HG02610 (cell line): Measurements from ENCODE around the gene MACF1.
"Not testable (repeated sequence)": the region's sequence is repeated elsewhere in the genome, so short reads cannot be mapped to it uniquely, and the experiment has no call there.

Experiments used
- ATAC-seq: cut with Tn5 transposase; IDR thresholded peaks from one replicate; pipeline ENCODE4 v1.9.1; 2021; ENCODE audit warnings: mild to moderate bottlenecking, moderate library complexity; ENCODE audit not compliant: unreplicated experiment

Gene MACF1

GRCh38 chr1:39505289-39505688 lies 300.8 kb downstream of the MACF1 start:
- ATAC-seq, result no peak

- no peak for ATAC-seq
These were observed 302.9 kb downstream of the MACF1 start for GRCh38 chr1:39507230-39507928.

- ATAC-seq, result no peak
These were observed 303.8 kb downstream of the MACF1 start for GRCh38 chr1:39508266-39508665.

- peak; percentile 18 for ATAC-seq
These were observed 304.4 kb downstream of the MACF1 start for GRCh38 chr1:39508857-39509305.

GRCh38 chr1:39509360-39510009 lies 305.0 kb downstream of the MACF1 start:
- ATAC-seq, result peak; percentile 60

GRCh38 chr1:39510570-39511186 lies 306.2 kb downstream of the MACF1 start:
- not testable (repeated sequence) for ATAC-seq

GRCh38 chr1:39511477-39511876 lies 307.0 kb downstream of the MACF1 start:
- not testable (repeated sequence) for ATAC-seq

GRCh38 chr1:39512234-39512847 lies 307.8 kb downstream of the MACF1 start:
- not testable (repeated sequence) for ATAC-seq

GRCh38 chr1:39514710-39515124 lies 310.2 kb downstream of the MACF1 start:
- ATAC-seq, result not testable (repeated sequence)

- ATAC-seq, result not testable (repeated sequence)
These were observed 310.9 kb downstream of the MACF1 start for GRCh38 chr1:39515131-39516086.

- not testable (repeated sequence) for ATAC-seq
These were observed 312.3 kb downstream of the MACF1 start for GRCh38 chr1:39516841-39517240.

GRCh38 chr1:39517936-39518335 lies 313.4 kb downstream of the MACF1 start:
- not testable (repeated sequence) for ATAC-seq

GRCh38 chr1:39519376-39519775 lies 314.9 kb downstream of the MACF1 start:
- not testable (repeated sequence) for ATAC-seq

- ATAC-seq, result not testable (repeated sequence)
These were observed 317.7 kb downstream of the MACF1 start for GRCh38 chr1:39522221-39522620.

- no peak for ATAC-seq
These were observed 318.4 kb downstream of the MACF1 start for GRCh38 chr1:39522661-39523567.

GRCh38 chr1:39524171-39524570 lies 319.7 kb downstream of the MACF1 start:
- no peak for ATAC-seq

GRCh38 chr1:39524591-39525365 lies 320.3 kb downstream of the MACF1 start:
- ATAC-seq, result no peak

GRCh38 chr1:39525366-39526165 lies 321.1 kb downstream of the MACF1 start:
- ATAC-seq, result peak; percentile 81
